Hepatocyte (in vitro differentiated cells): ENCODE measurements around the gene SAMD1. TPM values are rescaled to one million over a fixed set of nuclear protein-coding genes. Genes with fewer than 3 reads are reported as not detected.

Experiments used
- DNase-seq: peaks from one replicate; pipeline ENCODE4 v3.0.0-alpha.2; 2016; ENCODE audit warnings: low spot score
- H2AFZ ChIP-seq: fragments of 200-600 bp; sonication (generic); 2 replicates; pipeline ENCODE4 v1.6.0; 2016; ENCODE audit warnings: antibody characterized with exemption, mild to moderate bottlenecking
- H3K27ac ChIP-seq: fragments of 200-600 bp; sonication (generic); 2 replicates; pipeline ENCODE4 v1.5.1; 2016; ENCODE audit warnings: mild to moderate bottlenecking
- H3K27me3 ChIP-seq: fragments of 200-600 bp; sonication (generic); 2 replicates; pipeline ENCODE4 v1.6.1; 2016
- H3K36me3 ChIP-seq: fragments of 200-600 bp; sonication (generic); replicated peaks from 2 replicates; pipeline ENCODE4 v1.5.1; 2016; ENCODE audit warnings: low read depth; ENCODE audit not compliant: insufficient read depth
- H3K4me1 ChIP-seq: fragments of 200-600 bp; sonication (generic); 2 replicates; pipeline ENCODE4 v1.5.1; 2016; ENCODE audit warnings: mild to moderate bottlenecking, moderate library complexity; ENCODE audit not compliant: insufficient read depth
- H3K4me2 ChIP-seq: fragments of 200-600 bp; sonication (generic); 2 replicates; pipeline ENCODE4 v1.6.0; 2016
- H3K4me3 ChIP-seq: fragments of 200-600 bp; sonication (generic); 2 replicates; pipeline ENCODE4 v1.5.1; 2016; ENCODE audit warnings: mild to moderate bottlenecking
- H3K79me2 ChIP-seq: fragments of 200-600 bp; sonication (generic); 2 replicates; pipeline ENCODE4 v1.6.0; 2017; ENCODE audit warnings: mild to moderate bottlenecking
- H3K9me2 ChIP-seq: fragments of 200-600 bp; sonication (generic); replicated peaks from 2 replicates; pipeline ENCODE4 v1.6.0; 2017; ENCODE audit warnings: mild to moderate bottlenecking; ENCODE audit not compliant: insufficient read depth
- H3K9me3 ChIP-seq: fragments of 200-600 bp; sonication (generic); 2 replicates; pipeline ENCODE4 v1.5.1; 2016; ENCODE audit warnings: low read depth, mild to moderate bottlenecking
- H4K20me1 ChIP-seq: fragments of 200-600 bp; sonication (generic); 2 replicates; pipeline ENCODE4 v1.6.0; 2016; ENCODE audit warnings: mild to moderate bottlenecking; ENCODE audit not compliant: insufficient read depth, poor library complexity, severe bottlenecking
- CTCF ChIP-seq: fragments of 200-600 bp; sonication (generic); IDR thresholded peaks from 2 replicates; pipeline ENCODE4 v1.5.1; 2016; ENCODE audit warnings: antibody characterized with exemption, mild to moderate bottlenecking; ENCODE audit not compliant: poor library complexity
- EZH2 ChIP-seq: fragments of 200-600 bp; sonication (generic); IDR thresholded peaks from 2 replicates; pipeline ENCODE4 v1.6.1; 2016; ENCODE audit warnings: antibody characterized with exemption, mild to moderate bottlenecking, borderline replicate concordance
- EZH2phosphoT487 ChIP-seq: fragments of 200-600 bp; sonication (generic); IDR thresholded peaks from one replicate; pipeline ENCODE4 v1.6.1; 2018; ENCODE audit warnings: antibody characterized with exemption, mild to moderate bottlenecking, low read depth, moderate library complexity; ENCODE audit not compliant: unreplicated experiment, severe bottlenecking
- WGBS: methylation state at CpG from one replicate; pipeline ENCODE4 v1.1.6; 2016; ENCODE audit warnings: low lambda C conversion rate; ENCODE audit errors: missing lambda C conversion rate; 5-methylcytosine and 5-hydroxymethylcytosine counted together
- polyA plus RNA-seq: library from polyadenylated mRNA; unstranded; fragments of >200 nt; fragmentation: Nextera tagmentation; extraction: Ambion mirVana; gene quantifications from 2 replicates; pipeline ENCODE4 v1.2.1, GENCODE V29; 2016
- total RNA-seq: library from RNA; depleted of rRNA; stranded (reverse); fragments of >200 nt; gene quantifications from 2 replicates; pipeline ENCODE4 v1.2.3, GENCODE V29; 2014

The SAMD1 gene
- total and polyA plus RNA-seq, 2 experiments from 2014 or later: 35.8 to 45.6 TPM

GRCh38 chr19:14054721-14055120 lies 35.8 kb downstream of the SAMD1 start:
- H3K27me3 ChIP-seq: peaks cover 16% of the 10 kb centered on the region
- no peaks in the 10 kb centered on the region for H3K36me3 ChIP-seq
- TF ChIP-seq EZH2phosphoT487 (no peak), EZH2 (no peak), CTCF (no peak)
- no peaks in the 10 kb centered on the region for H3K79me2 ChIP-seq
- peaks cover 5% of the 10 kb centered on the region for H3K4me1 ChIP-seq
- H3K27ac ChIP-seq: no peak overlapping the region
- no peaks in the 10 kb centered on the region for H4K20me1 ChIP-seq
- no peak overlapping the region for H2AFZ ChIP-seq
- H3K4me2 ChIP-seq: no peak overlapping the region
- no peaks in the 10 kb centered on the region for H3K9me3 ChIP-seq
- 96% methylated on average over 10 of the region's 11 CpGs for WGBS
- H3K4me3 ChIP-seq: no peak overlapping the region
- no peaks in the 10 kb centered on the region for H3K9me2 ChIP-seq
- no peak for DNase-seq

GRCh38 chr19:14054099-14054498 lies 36.5 kb downstream of the SAMD1 start:
- Histone ChIP-seq H3K36me3 (no peaks in the 10 kb centered on the region), H3K27me3 (peaks cover 14% of the 10 kb centered on the region), H3K79me2 (no peaks in the 10 kb centered on the region), H3K4me1 (peaks cover 5% of the 10 kb centered on the region), H3K9me2 (no peaks in the 10 kb centered on the region), H3K9me3 (no peaks in the 10 kb centered on the region), H3K4me2 (no peak overlapping the region), H3K27ac (no peak overlapping the region), H3K4me3 (no peak overlapping the region), H4K20me1 (no peaks in the 10 kb centered on the region), H2AFZ (no peak overlapping the region)
- 95% methylated on average over 6 of the region's 6 CpGs for WGBS
- no peak for DNase-seq
- TF ChIP-seq EZH2 (no peak), EZH2phosphoT487 (no peak), CTCF (no peak)

- Histone ChIP-seq H2AFZ (no peak overlapping the region), H3K36me3 (no peaks in the 10 kb centered on the region), H4K20me1 (no peaks in the 10 kb centered on the region), H3K9me3 (no peaks in the 10 kb centered on the region), H3K79me2 (no peaks in the 10 kb centered on the region), H3K27ac (no peak overlapping the region), H3K4me1 (peaks cover 5% of the 10 kb centered on the region), H3K27me3 (peaks cover 8% of the 10 kb centered on the region), H3K4me3 (no peak overlapping the region), H3K4me2 (no peak overlapping the region), H3K9me2 (no peaks in the 10 kb centered on the region)
- TF ChIP-seq EZH2phosphoT487 (no peak), CTCF (no peak), EZH2 (no peak)
- no peak for DNase-seq
- 96% methylated on average over 11 of the region's 11 CpGs for WGBS
Measured at GRCh38 chr19:14053500-14053899, 37.1 kb downstream of the SAMD1 start.

GRCh38 chr19:14053032-14053431 lies 37.5 kb downstream of the SAMD1 start:
- TF ChIP-seq EZH2phosphoT487 (no peak), CTCF (no peak), EZH2 (no peak)
- Histone ChIP-seq H3K4me2 (no peak overlapping the region), H3K27ac (no peak overlapping the region), H3K4me3 (no peak overlapping the region), H3K79me2 (no peaks in the 10 kb centered on the region), H4K20me1 (no peaks in the 10 kb centered on the region), H3K9me3 (no peaks in the 10 kb centered on the region), H2AFZ (no peak overlapping the region), H3K27me3 (peaks cover 4% of the 10 kb centered on the region), H3K36me3 (no peaks in the 10 kb centered on the region), H3K9me2 (no peaks in the 10 kb centered on the region), H3K4me1 (peaks cover 4% of the 10 kb centered on the region)
- no peak for DNase-seq
- 97% methylated on average over 3 of the region's 3 CpGs for WGBS
